ENCODE measurements around the gene ADGRV1. TPM values are rescaled to one million over a fixed set of nuclear protein-coding genes. Genes with fewer than 3 reads are reported as not detected.

The ADGRV1 gene
- total RNA-seq, 1 donor from 2014 or later, result 0.99 TPM

- no peak for DNase-seq (ENCODE audit: extremely low spot score, unreplicated experiment)
- Mint-ChIP-seq H3K9me3 (ENCODE audit: unreplicated experiment) (no peaks in the 10 kb centered on the region), H3K4me1 (ENCODE audit: unreplicated experiment) (no peaks in the 10 kb centered on the region), H3K36me3 (ENCODE audit: unreplicated experiment) (no peaks in the 10 kb centered on the region), H3K27me3 (ENCODE audit: unreplicated experiment) (peaks cover 5% of the 10 kb centered on the region), H3K27ac (ENCODE audit: unreplicated experiment) (no peak overlapping the region), H3K4me3 (ENCODE audit: unreplicated experiment) (no peak overlapping the region)
- no peak for TF ChIP-seq CTCF (IDR thresholded peaks at IDR 0.05)
Measured at GRCh38 chr5:90897618-90898017, 339.0 kb downstream of the ADGRV1 start.

- Mint-ChIP-seq H3K36me3 (ENCODE audit: unreplicated experiment) (no peaks in the 10 kb centered on the region), H3K9me3 (ENCODE audit: unreplicated experiment) (no peaks in the 10 kb centered on the region), H3K27me3 (ENCODE audit: unreplicated experiment) (peaks cover 5% of the 10 kb centered on the region), H3K4me1 (ENCODE audit: unreplicated experiment) (no peaks in the 10 kb centered on the region), H3K4me3 (ENCODE audit: unreplicated experiment) (no peak overlapping the region), H3K27ac (ENCODE audit: unreplicated experiment) (no peak overlapping the region)
- no peak for DNase-seq (ENCODE audit: extremely low spot score, unreplicated experiment)
- no peak for TF ChIP-seq CTCF (IDR thresholded peaks at IDR 0.05)
Measured at GRCh38 chr5:90898326-90899013, 339.9 kb downstream of the ADGRV1 start.

GRCh38 chr5:90899014-90899604 is 340.5 kb downstream of the ADGRV1 start:
- Mint-ChIP-seq H3K36me3 (ENCODE audit: unreplicated experiment) (no peaks in the 10 kb centered on the region), H3K27ac (ENCODE audit: unreplicated experiment) (no peak overlapping the region), H3K4me3 (ENCODE audit: unreplicated experiment) (no peak overlapping the region), H3K9me3 (ENCODE audit: unreplicated experiment) (no peaks in the 10 kb centered on the region), H3K27me3 (ENCODE audit: unreplicated experiment) (peaks cover 9% of the 10 kb centered on the region), H3K4me1 (ENCODE audit: unreplicated experiment) (no peaks in the 10 kb centered on the region)
- DNase-seq (ENCODE audit: extremely low spot score, unreplicated experiment), result no peak
- no peak for TF ChIP-seq CTCF (IDR thresholded peaks at IDR 0.05)

GRCh38 chr5:90901261-90901660 is 342.7 kb downstream of the ADGRV1 start:
- no peaks in the 10 kb centered on the region for H3K9me3 Mint-ChIP-seq (ENCODE audit: unreplicated experiment)
- DNase-seq (ENCODE audit: extremely low spot score, unreplicated experiment), result no peak
- no peak for TF ChIP-seq CTCF (IDR thresholded peaks at IDR 0.05)

GRCh38 chr5:90902170-90902569 is 343.6 kb downstream of the ADGRV1 start:
- Mint-ChIP-seq H3K4me1 (ENCODE audit: unreplicated experiment) (no peaks in the 10 kb centered on the region), H3K27me3 (ENCODE audit: unreplicated experiment) (peaks cover 24% of the 10 kb centered on the region), H3K36me3 (ENCODE audit: unreplicated experiment) (no peaks in the 10 kb centered on the region), H3K27ac (ENCODE audit: unreplicated experiment) (no peak overlapping the region), H3K9me3 (ENCODE audit: unreplicated experiment) (no peaks in the 10 kb centered on the region), H3K4me3 (ENCODE audit: unreplicated experiment) (no peak overlapping the region)
- no peak for TF ChIP-seq CTCF (IDR thresholded peaks at IDR 0.05)
- DNase-seq (ENCODE audit: extremely low spot score, unreplicated experiment), result no peak

More at GRCh38 chr5:90901261-90901660, 342.7 kb downstream of the ADGRV1 start:
- Mint-ChIP-seq H3K4me3 (ENCODE audit: unreplicated experiment) (no peak overlapping the region), H3K27me3 (ENCODE audit: unreplicated experiment) (peaks cover 20% of the 10 kb centered on the region), H3K36me3 (ENCODE audit: unreplicated experiment) (no peaks in the 10 kb centered on the region), H3K4me1 (ENCODE audit: unreplicated experiment) (no peaks in the 10 kb centered on the region), H3K27ac (ENCODE audit: unreplicated experiment) (no peak overlapping the region)
